ENCODE data around the gene CNOT4.

The CNOT4 gene

DNA sequence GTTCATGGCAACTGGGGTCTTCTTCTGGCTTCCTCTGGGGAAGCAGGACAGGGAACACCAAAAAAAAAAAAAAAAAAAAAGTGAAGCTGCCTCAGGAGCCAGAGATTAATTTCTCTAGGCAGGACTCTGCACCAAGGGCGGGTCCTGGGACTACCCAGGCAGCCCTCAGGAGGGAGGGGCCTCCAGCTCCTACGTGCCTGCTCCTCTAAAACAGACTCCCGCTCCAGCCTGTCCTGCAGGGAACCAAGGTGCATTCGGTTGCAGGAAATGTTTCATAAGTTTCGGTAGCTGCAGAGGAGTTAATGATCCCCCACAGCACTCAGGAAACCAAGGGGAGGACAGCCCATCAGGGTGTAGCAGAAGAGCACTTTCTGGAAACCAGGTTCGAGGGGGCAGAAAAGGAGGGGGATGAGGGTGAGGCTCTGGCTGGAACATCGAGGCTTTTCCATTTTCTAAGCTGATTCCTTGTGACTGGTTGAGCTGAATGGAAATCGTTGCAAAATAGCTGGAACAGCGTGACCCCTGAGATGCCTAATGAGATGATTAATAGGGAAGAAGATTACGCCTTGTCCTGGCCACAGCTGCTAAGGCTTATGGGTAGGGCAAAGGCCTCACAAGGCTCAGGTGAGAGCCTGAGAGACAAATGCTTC is 192.1 kb downstream of the CNOT4 start:
- TF ChIP-seq SNAI2 (CRISPR knock-in tag; IDR thresholded peaks at IDR 0.05) (no peak), ZFP30 (CRISPR knock-in tag; IDR thresholded peaks at IDR 0.05) (no peak), ZNF565 (CRISPR knock-in tag; conservative IDR thresholded peaks at IDR 0.05; ENCODE audit: low read depth) (no peak), RARB (CRISPR knock-in tag; IDR thresholded peaks at IDR 0.05) (no peak), OSR1 (CRISPR knock-in tag; IDR thresholded peaks at IDR 0.05) (no peak)
- ATAC-seq, result no peak

DNA sequence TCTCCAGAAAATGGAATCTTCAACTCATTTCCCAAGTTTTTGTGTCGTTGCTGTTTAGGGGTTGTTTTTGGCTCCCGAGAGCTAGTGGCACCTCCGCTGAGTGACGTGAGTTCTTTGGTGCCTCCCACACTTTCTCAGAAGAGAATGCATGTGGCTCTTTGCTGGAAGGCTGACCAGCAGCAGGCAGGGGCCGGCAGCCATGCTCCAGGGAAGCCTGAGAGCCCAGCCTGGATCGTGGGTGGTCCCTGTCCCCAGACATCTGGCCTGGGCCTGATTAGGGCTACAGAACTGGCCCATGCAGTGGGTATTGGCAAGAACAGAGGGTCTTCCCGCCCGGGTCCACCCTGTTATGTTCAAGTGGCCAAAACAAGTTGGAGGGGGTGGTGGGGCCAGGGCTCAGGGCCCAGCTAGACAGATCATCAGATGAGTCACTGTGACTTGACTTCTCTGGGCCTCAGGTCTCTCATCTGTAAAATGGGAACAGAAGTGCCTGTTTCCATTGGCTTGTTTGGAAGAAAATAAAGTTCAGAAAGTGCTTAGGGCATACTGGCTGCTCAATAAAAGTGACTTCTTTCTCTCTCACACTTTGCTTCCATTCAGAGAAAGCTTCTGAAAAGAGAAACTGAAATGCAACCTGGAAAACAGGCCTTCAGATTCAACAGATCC is 193.1 kb downstream of the CNOT4 start:
- TF ChIP-seq, protein P1, sequence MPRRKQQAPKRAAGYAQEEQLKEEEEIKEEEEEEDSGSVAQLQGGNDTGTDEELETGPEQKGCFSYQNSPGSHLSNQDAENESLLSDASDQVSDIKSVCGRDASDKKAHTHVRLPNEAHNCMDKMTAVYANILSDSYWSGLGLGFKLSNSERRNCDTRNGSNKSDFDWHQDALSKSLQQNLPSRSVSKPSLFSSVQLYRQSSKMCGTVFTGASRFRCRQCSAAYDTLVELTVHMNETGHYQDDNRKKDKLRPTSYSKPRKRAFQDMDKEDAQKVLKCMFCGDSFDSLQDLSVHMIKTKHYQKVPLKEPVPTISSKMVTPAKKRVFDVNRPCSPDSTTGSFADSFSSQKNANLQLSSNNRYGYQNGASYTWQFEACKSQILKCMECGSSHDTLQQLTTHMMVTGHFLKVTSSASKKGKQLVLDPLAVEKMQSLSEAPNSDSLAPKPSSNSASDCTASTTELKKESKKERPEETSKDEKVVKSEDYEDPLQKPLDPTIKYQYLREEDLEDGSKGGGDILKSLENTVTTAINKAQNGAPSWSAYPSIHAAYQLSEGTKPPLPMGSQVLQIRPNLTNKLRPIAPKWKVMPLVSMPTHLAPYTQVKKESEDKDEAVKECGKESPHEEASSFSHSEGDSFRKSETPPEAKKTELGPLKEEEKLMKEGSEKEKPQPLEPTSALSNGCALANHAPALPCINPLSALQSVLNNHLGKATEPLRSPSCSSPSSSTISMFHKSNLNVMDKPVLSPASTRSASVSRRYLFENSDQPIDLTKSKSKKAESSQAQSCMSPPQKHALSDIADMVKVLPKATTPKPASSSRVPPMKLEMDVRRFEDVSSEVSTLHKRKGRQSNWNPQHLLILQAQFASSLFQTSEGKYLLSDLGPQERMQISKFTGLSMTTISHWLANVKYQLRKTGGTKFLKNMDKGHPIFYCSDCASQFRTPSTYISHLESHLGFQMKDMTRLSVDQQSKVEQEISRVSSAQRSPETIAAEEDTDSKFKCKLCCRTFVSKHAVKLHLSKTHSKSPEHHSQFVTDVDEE (CRISPR knock-in tag; IDR thresholded peaks at IDR 0.05), result no peak
- TF ChIP-seq CSDC2 (CRISPR knock-in tag; IDR thresholded peaks at IDR 0.05), result no peak
- no peak for TF ChIP-seq POU6F1 (CRISPR knock-in tag; IDR thresholded peaks at IDR 0.05; ENCODE audit: borderline replicate concordance, low read depth)
- TF ChIP-seq TOX (CRISPR knock-in tag; IDR thresholded peaks at IDR 0.05; ENCODE audit: borderline replicate concordance), result no peak
- TF ChIP-seq ARNTL (CRISPR knock-in tag; IDR thresholded peaks at IDR 0.05; ENCODE audit: borderline replicate concordance, low read depth), result no peak
- no peak for TF ChIP-seq BACH2 (CRISPR knock-in tag; IDR thresholded peaks at IDR 0.05; ENCODE audit: borderline replicate concordance)
- TF ChIP-seq TCF4 (CRISPR knock-in tag; IDR thresholded peaks at IDR 0.05; ENCODE audit: borderline replicate concordance), result no peak
- no peak for TF ChIP-seq ZNF565 (CRISPR knock-in tag; conservative IDR thresholded peaks at IDR 0.05; ENCODE audit: low read depth)
- TF ChIP-seq ESRRG (CRISPR knock-in tag; IDR thresholded peaks at IDR 0.05), result no peak
- no peak for TF ChIP-seq SNAI2 (CRISPR knock-in tag; IDR thresholded peaks at IDR 0.05)
- no peak for TF ChIP-seq CSRNP3 (CRISPR knock-in tag; IDR thresholded peaks at IDR 0.05)
- TF ChIP-seq GLIS3 (CRISPR knock-in tag; IDR thresholded peaks at IDR 0.05), result no peak
- no peak for TF ChIP-seq ZC3H10 (CRISPR knock-in tag; IDR thresholded peaks at IDR 0.05)
- TF ChIP-seq ZFP30 (CRISPR knock-in tag; IDR thresholded peaks at IDR 0.05), result no peak
- TF ChIP-seq RARB (CRISPR knock-in tag; IDR thresholded peaks at IDR 0.05), result no peak
- TF ChIP-seq ZNF70 (CRISPR knock-in tag; IDR thresholded peaks at IDR 0.05), result no peak
- no peak for TF ChIP-seq ISL1 (CRISPR knock-in tag; IDR thresholded peaks at IDR 0.05)
- TF ChIP-seq ZNF8 (CRISPR knock-in tag; IDR thresholded peaks at IDR 0.05), result no peak
- no peak for ATAC-seq

DNA sequence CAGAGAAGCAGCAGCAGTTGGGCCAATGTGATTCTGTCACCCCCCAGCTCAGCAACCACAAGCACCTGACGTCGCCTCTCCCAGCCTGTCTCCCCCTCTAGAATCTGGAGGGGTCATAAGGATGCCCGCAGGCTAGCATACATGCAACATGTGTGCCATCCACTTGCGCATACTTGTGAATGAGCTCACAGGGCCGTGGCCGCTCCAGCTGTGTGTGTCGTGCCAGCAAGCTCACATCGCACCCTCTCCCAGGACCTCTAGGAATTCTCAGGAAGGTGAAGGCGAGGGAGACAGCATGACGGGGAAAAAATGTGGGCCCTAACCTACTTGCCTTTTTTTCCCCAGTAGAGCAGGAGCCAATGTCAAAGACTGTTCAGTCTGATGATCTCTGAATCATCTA is 195.9 kb downstream of the CNOT4 start:
- ATAC-seq, result no peak
- TF ChIP-seq CSDC2 (CRISPR knock-in tag; IDR thresholded peaks at IDR 0.05) (no peak), RARB (CRISPR knock-in tag; IDR thresholded peaks at IDR 0.05) (no peak), PATZ1 (CRISPR knock-in tag; IDR thresholded peaks at IDR 0.05; ENCODE audit: borderline replicate concordance) (no peak), ZC3H10 (CRISPR knock-in tag; IDR thresholded peaks at IDR 0.05) (no peak), ZFP30 (CRISPR knock-in tag; IDR thresholded peaks at IDR 0.05) (no peak), TOX (CRISPR knock-in tag; IDR thresholded peaks at IDR 0.05; ENCODE audit: borderline replicate concordance) (no peak), ISL1 (CRISPR knock-in tag; IDR thresholded peaks at IDR 0.05) (no peak), ESRRG (CRISPR knock-in tag; IDR thresholded peaks at IDR 0.05) (no peak)
- TF ChIP-seq, protein P2, sequence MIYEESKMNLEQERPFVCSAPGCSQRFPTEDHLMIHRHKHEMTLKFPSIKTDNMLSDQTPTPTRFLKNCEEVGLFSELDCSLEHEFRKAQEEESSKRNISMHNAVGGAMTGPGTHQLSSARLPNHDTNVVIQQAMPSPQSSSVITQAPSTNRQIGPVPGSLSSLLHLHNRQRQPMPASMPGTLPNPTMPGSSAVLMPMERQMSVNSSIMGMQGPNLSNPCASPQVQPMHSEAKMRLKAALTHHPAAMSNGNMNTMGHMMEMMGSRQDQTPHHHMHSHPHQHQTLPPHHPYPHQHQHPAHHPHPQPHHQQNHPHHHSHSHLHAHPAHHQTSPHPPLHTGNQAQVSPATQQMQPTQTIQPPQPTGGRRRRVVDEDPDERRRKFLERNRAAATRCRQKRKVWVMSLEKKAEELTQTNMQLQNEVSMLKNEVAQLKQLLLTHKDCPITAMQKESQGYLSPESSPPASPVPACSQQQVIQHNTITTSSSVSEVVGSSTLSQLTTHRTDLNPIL (CRISPR knock-in tag; IDR thresholded peaks at IDR 0.05; ENCODE audit: low read depth), result no peak
